Left lung (tissue), 10 donors: ENCODE data around the gene PMCH. TPM values are rescaled to one million over a fixed set of nuclear protein-coding genes. Genes with fewer than 3 reads are reported as not detected.
"Not testable (repeated sequence)": the region's sequence is repeated elsewhere in the genome, so short reads cannot be mapped to it uniquely, and the experiment has no call there.

Experiments used
- ATAC-seq: fragments of 200-7000 bp; cut with Tn5 transposase; one replicate; pipeline ENCODE4 v1.9.1; 2020; ENCODE audit warnings: moderate library complexity
- DNase-seq, 4 donors: peaks; one replicate each; pipeline ENCODE4 v3.0.0-alpha.2; 2013 to 2020
- H3K27ac ChIP-seq, 2 donors: fragments of 200-600 bp; sonication (generic) in 1 of 2; one replicate each; pipeline versions ENCODE4 v1.5.0 to v1.8.0; 2020 to 2021
- H3K27me3 ChIP-seq, 2 donors: fragments of 200-600 bp; sonication (generic) in 1 of 2; one replicate each; pipeline versions ENCODE4 v1.5.0 to v1.8.0; 2020 to 2021
- H3K36me3 ChIP-seq, 2 donors: fragments of 200-600 bp; sonication (generic) in 1 of 2; one replicate each; pipeline versions ENCODE4 v1.5.0 to v1.8.0; 2020 to 2021
- H3K4me1 ChIP-seq, 2 donors: fragments of 200-600 bp; one replicate each; pipeline ENCODE4 v1.8.0; 2021
- H3K4me3 ChIP-seq, 2 donors: fragments of 200-600 bp; sonication (generic) in 1 of 2; one replicate each; pipeline versions ENCODE4 v1.5.0 to v1.8.0; 2020 to 2021; ENCODE audit warnings: mild to moderate bottlenecking in 1 of 2
- H3K9me3 ChIP-seq, 2 donors: fragments of 200-600 bp; sonication (generic) in 1 of 2; one replicate each; pipeline versions ENCODE4 v1.5.0 to v1.8.0; 2020 to 2021
- intact Hi-C, 2 donors: fragments of 100-400 bp; cut with DNase I; formaldehyde crosslinking; loops; one replicate each; pipeline versions ENCODE4 v1.11.2 to v1.14.2; 2022
- polyA plus RNA-seq, 6 donors: library from polyadenylated mRNA; unstranded; fragments of 120-200 nt; gene quantifications; one replicate each; pipeline ENCODE4 v1.2.1, GENCODE V29; 2013; ENCODE audit not compliant: insufficient read length in 6 of 6
- total RNA-seq, 2 donors: library from RNA; stranded (reverse); fragmentation: NEBNext Ultra II Directional; extraction: Animal tissue kit (Norgen Biotek cat#: 25700); gene quantifications; one replicate each; pipeline ENCODE4 v1.2.1, GENCODE V29; 2021
- TF ChIP-seq, protein P1 (sequence below), 2 donors: fragments of 200-600 bp; sonication (generic) in 1 of 2; IDR thresholded peaks; one replicate each; pipeline versions ENCODE4 v1.5.0 to v1.8.0; 2021; ENCODE audit warnings: antibody characterized with exemption in 2 of 2
- donor health status: DM: no; HTN: yes; CAD: no.
- donor health status: DM: no; HTN: no; CAD: no.

The PMCH gene
- total and polyA plus RNA-seq, 8 donors: 0.31 to 0.86 (median 0.54) TPM; not detected in 2

DNA sequence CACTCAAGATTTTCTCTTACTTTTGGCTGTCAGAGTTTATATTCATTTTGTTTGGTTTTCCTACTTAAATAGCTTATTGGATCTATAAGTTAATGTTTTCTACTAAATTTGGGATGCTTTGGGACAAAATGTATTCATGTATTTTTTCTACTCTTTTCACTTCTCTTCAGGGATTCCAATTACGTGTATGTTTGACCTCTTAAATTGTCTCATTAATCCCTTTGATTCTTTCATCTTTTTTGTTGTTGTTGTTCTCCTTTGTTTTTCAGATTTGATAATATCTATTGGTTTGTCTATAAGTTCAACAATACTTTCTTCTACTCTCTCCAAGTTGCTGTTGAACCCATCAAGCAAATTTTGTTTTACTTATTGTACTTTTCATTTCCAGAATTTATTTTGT, 34.2 kb downstream of the PMCH start:
- H3K4me1 ChIP-seq: no peaks in the 10 kb centered on the region
- ATAC-seq (no peak), DNase-seq (no peak)
- no peaks in the 10 kb centered on the region for H3K27me3 ChIP-seq
- H3K36me3 ChIP-seq: no peaks in the 10 kb centered on the region
- intact Hi-C loops: no loop called here
- TF ChIP-seq, protein P1, sequence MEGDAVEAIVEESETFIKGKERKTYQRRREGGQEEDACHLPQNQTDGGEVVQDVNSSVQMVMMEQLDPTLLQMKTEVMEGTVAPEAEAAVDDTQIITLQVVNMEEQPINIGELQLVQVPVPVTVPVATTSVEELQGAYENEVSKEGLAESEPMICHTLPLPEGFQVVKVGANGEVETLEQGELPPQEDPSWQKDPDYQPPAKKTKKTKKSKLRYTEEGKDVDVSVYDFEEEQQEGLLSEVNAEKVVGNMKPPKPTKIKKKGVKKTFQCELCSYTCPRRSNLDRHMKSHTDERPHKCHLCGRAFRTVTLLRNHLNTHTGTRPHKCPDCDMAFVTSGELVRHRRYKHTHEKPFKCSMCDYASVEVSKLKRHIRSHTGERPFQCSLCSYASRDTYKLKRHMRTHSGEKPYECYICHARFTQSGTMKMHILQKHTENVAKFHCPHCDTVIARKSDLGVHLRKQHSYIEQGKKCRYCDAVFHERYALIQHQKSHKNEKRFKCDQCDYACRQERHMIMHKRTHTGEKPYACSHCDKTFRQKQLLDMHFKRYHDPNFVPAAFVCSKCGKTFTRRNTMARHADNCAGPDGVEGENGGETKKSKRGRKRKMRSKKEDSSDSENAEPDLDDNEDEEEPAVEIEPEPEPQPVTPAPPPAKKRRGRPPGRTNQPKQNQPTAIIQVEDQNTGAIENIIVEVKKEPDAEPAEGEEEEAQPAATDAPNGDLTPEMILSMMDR (IDR thresholded peaks at IDR 0.05): no peak
- no peak overlapping the region for H3K27ac ChIP-seq
- H3K4me3 ChIP-seq: no peak overlapping the region
- H3K9me3 ChIP-seq: no peaks in the 10 kb centered on the region

- not testable (repeated sequence) for H3K9me3 ChIP-seq
Measured at GRCh38 chr12:102155206-102155605, 42.4 kb downstream of the PMCH start.

DNA sequence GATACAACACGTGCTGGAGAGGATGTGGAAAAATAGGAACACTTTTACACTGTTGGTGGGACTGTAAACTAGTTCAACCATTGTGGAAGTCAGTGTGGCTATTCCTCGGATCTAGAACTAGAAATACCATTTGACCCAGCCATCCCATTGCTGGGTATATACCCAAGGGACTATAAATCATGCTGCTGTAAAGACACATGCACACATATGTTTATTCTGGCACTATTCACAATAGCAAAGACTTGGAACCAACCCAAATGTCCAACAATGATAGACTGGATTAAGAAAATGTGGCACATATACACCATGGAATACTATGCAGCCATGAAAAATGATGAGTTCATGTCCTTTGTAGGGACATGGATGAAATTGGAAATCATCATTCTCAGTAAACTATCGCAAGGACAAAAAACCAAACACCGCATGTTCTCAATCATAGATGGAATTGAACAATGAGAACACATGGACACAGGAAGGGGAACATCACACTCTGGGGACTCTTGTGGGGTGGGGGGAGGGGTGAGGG, 50.5 kb downstream of the PMCH start:
- intact Hi-C loops, ATAC-seq, H3K9me3 ChIP-seq: not testable (repeated sequence)

More at GRCh38 chr12:102155206-102155605, 42.4 kb downstream of the PMCH start:
- DNase-seq, H3K36me3 ChIP-seq, H3K27me3 ChIP-seq, H3K4me1 ChIP-seq, intact Hi-C loops, H3K27ac ChIP-seq, ATAC-seq, H3K4me3 ChIP-seq: not testable (repeated sequence)

More for the DNA sequence above, 50.5 kb downstream of the PMCH start:
- not testable (repeated sequence) for H3K27ac ChIP-seq, H3K4me1 ChIP-seq, DNase-seq, H3K27me3 ChIP-seq, H3K4me3 ChIP-seq, H3K36me3 ChIP-seq

Other genes starting within 250 kb of the PMCH start
- 10 to 100 TPM; 31.8 to 45.9 TPM for gene WASHC3, start 135.8 kb downstream of the PMCH start, total RNA-seq
- 10 to 100 TPM; 43.4 to 60.4 (median 51.1) TPM for gene WASHC3, start 135.8 kb downstream of the PMCH start, polyA plus RNA-seq
- gene NUP37, start 77.7 kb downstream of the PMCH start, total RNA-seq: 10 to 100 TPM; 22.7 to 26.2 TPM
- 10 to 100 TPM; 31.6 to 38.7 (median 34.9) TPM for gene NUP37, start 77.7 kb downstream of the PMCH start, polyA plus RNA-seq
- gene PARPBP, start 77.7 kb downstream of the PMCH start, total RNA-seq: 1 to 10 TPM; 4.4 to 4.7 TPM
- gene PARPBP, start 77.7 kb downstream of the PMCH start, polyA plus RNA-seq: 10 to 100 TPM; 11.8 to 20.6 (median 16.1) TPM